SU-DHL-6 (cell line): ENCODE measurements around the gene MZT1.

Source experiments
- H2AFZ ChIP-seq: fragments of 200-600 bp; sonication (generic); 2 replicates; pipeline ENCODE4 v1.6.1; 2014; ENCODE audit warnings: low read depth, mild to moderate bottlenecking, moderate library complexity, mixed read lengths, antibody characterized with exemption, low read length; ENCODE audit not compliant: severe bottlenecking
- H3F3A ChIP-seq: fragments of 200-600 bp; shearing (Covaris generic); 2 replicates; pipeline ENCODE4 v1.6.0; 2016; ENCODE audit warnings: antibody characterized with exemption, mild to moderate bottlenecking; ENCODE audit not compliant: insufficient read depth
- H3K27ac ChIP-seq: fragments of 200-600 bp; sonication (generic); 2 replicates; pipeline ENCODE4 v1.5.1; 2016; ENCODE audit warnings: low read depth, mild to moderate bottlenecking, low read length, moderate library complexity, mixed read lengths
- H3K27me3 ChIP-seq: fragments of 200-600 bp; sonication (generic), shearing (Covaris generic); 2 replicates; pipeline ENCODE4 v1.6.0; 2014; ENCODE audit warnings: mild to moderate bottlenecking, low read length
- H3K36me3 ChIP-seq: fragments of 200-600 bp; sonication (generic); 2 replicates; pipeline ENCODE4 v1.6.1; 2014; ENCODE audit warnings: mild to moderate bottlenecking, low read length, mixed read lengths
- H3K4me2 ChIP-seq: fragments of 300-600, 200-600 bp; shearing (Covaris generic), sonication (generic); 2 replicates; pipeline ENCODE4 v1.6.0; 2014; ENCODE audit warnings: low read length, low read depth, mild to moderate bottlenecking; ENCODE audit not compliant: poor library complexity, severe bottlenecking
- H3K4me3 ChIP-seq: fragments of 200-600 bp; sonication (generic); 2 replicates; pipeline ENCODE4 v1.5.1; 2014; ENCODE audit warnings: antibody characterized with exemption, low read length, mild to moderate bottlenecking, mixed read lengths; ENCODE audit not compliant: insufficient read depth, poor library complexity, severe bottlenecking
- H3K79me2 ChIP-seq: fragments of 200-600 bp; sonication (generic); 2 replicates; pipeline ENCODE4 v1.6.1; 2014; ENCODE audit warnings: mild to moderate bottlenecking, low read length, moderate library complexity; ENCODE audit not compliant: insufficient read depth
- H3K9ac ChIP-seq: fragments of 200-600 bp; sonication (generic); 2 replicates; pipeline ENCODE4 v1.7.0; 2014; ENCODE audit warnings: mild to moderate bottlenecking, low read length
- H3K9me2 ChIP-seq: fragments of 200-600 bp; sonication (generic); replicated peaks from 2 replicates; pipeline ENCODE4 v1.6.1; 2014; ENCODE audit warnings: low read length; ENCODE audit not compliant: insufficient read depth
- H3K9me3 ChIP-seq: fragments of 200-600 bp; sonication (generic); 2 replicates; pipeline ENCODE4 v1.6.1; 2014; ENCODE audit warnings: low read length, mixed read lengths; ENCODE audit not compliant: insufficient read depth
- H4K20me1 ChIP-seq: fragments of 200-600 bp; sonication (generic); 2 replicates; pipeline ENCODE4 v1.6.1; 2014; ENCODE audit warnings: low read depth, mild to moderate bottlenecking, antibody characterized with exemption, low read length, moderate library complexity, mixed read lengths
- CTCF ChIP-seq: fragments of 200-600 bp; sonication (generic); IDR thresholded peaks from one replicate; pipeline ENCODE4 v1.5.1; 2017; ENCODE audit warnings: antibody characterized with exemption, mild to moderate bottlenecking, low read length, moderate library complexity; ENCODE audit not compliant: insufficient read depth, poor library complexity, severe bottlenecking
- EZH2phosphoT487 ChIP-seq: fragments of 200-600 bp; sonication (generic), shearing (Covaris generic); conservative IDR thresholded peaks from 2 replicates; pipeline ENCODE4 v1.6.1; 2018; ENCODE audit warnings: mild to moderate bottlenecking, antibody characterized with exemption, low read length, moderate library complexity, mixed read lengths

The MZT1 gene

GRCh38 chr13:72751220-72751619, 23.8 kb upstream of the MZT1 start:
- no peaks in the 10 kb centered on the region for H3K27me3 ChIP-seq
- H3K4me2 ChIP-seq, result no peak overlapping the region
- no peak overlapping the region for H3K9ac ChIP-seq
- H3K27ac ChIP-seq, result no peak overlapping the region
- H4K20me1 ChIP-seq, result peaks cover 10% of the 10 kb centered on the region
- peaks cover 72% of the 10 kb centered on the region for H3K36me3 ChIP-seq
- no peak overlapping the region for H3K4me3 ChIP-seq
- no peak for TF ChIP-seq CTCF
- peaks cover 30% of the 10 kb centered on the region for H3F3A ChIP-seq
- H2AFZ ChIP-seq, result no peak overlapping the region
- no peaks in the 10 kb centered on the region for H3K9me3 ChIP-seq
- H3K79me2 ChIP-seq, result peaks cover 25% of the 10 kb centered on the region
- no peaks in the 10 kb centered on the region for H3K9me2 ChIP-seq

GRCh38 chr13:72745260-72745659, 17.8 kb upstream of the MZT1 start:
- H3K9ac ChIP-seq, result no peak overlapping the region
- no peaks in the 10 kb centered on the region for H3K9me3 ChIP-seq
- no peak overlapping the region for H2AFZ ChIP-seq
- no peak for TF ChIP-seq EZH2phosphoT487
- TF ChIP-seq CTCF, result no peak
- H3K79me2 ChIP-seq, result peaks cover 31% of the 10 kb centered on the region
- H3K27ac ChIP-seq, result no peak overlapping the region
- peaks cover 4% of the 10 kb centered on the region; the same call in 1 of the 2 replicates for H4K20me1 ChIP-seq
- no peak overlapping the region for H3K4me3 ChIP-seq
- no peaks in the 10 kb centered on the region for H3K9me2 ChIP-seq
- peaks cover 17% of the 10 kb centered on the region; the same call in 1 of the 2 replicates for H3F3A ChIP-seq
- no peaks in the 10 kb centered on the region for H3K27me3 ChIP-seq
- H3K4me2 ChIP-seq, result no peak overlapping the region
- peaks cover 69% of the 10 kb centered on the region for H3K36me3 ChIP-seq

- Histone ChIP-seq H3K36me3 (peaks cover 59% of the 10 kb centered on the region), H3K9ac (no peak overlapping the region), H3K4me3 (no peak overlapping the region), H3K4me2 (no peak overlapping the region), H3K79me2 (peaks cover 47% of the 10 kb centered on the region), H3K27ac (no peak overlapping the region), H4K20me1 (peaks cover 3% of the 10 kb centered on the region), H3K27me3 (no peaks in the 10 kb centered on the region), H2AFZ (no peak overlapping the region), H3K9me3 (no peaks in the 10 kb centered on the region), H3K9me2 (no peaks in the 10 kb centered on the region), H3F3A (peaks cover 11% of the 10 kb centered on the region; the same call in 1 of the 2 replicates)
- no peak for TF ChIP-seq CTCF
- no peak for TF ChIP-seq EZH2phosphoT487
Measured at GRCh38 chr13:72740015-72740414, 12.6 kb upstream of the MZT1 start.

GRCh38 chr13:72737033-72737432, 9.6 kb upstream of the MZT1 start:
- Histone ChIP-seq H2AFZ (no peak overlapping the region), H3K79me2 (peaks cover 68% of the 10 kb centered on the region), H3K27me3 (no peaks in the 10 kb centered on the region), H3K4me3 (no peak overlapping the region), H3K36me3 (peaks cover 65% of the 10 kb centered on the region), H3K9me3 (no peaks in the 10 kb centered on the region), H3F3A (0 out of 2 replicates have a peak, but pooled peaks cover 4% of the 10 kb centered on the region), H3K9me2 (no peaks in the 10 kb centered on the region), H4K20me1 (peaks cover 7% of the 10 kb centered on the region; the same call in 1 of the 2 replicates), H3K4me2 (no peak overlapping the region), H3K9ac (no peak overlapping the region), H3K27ac (no peak overlapping the region)
- TF ChIP-seq EZH2phosphoT487 (no peak), CTCF (no peak)
